PC-3 (cell line): ENCODE measurements around the gene GIGYF2. TPM values are rescaled to one million over a fixed set of nuclear protein-coding genes. Genes with fewer than 3 reads are reported as not detected.

ENCODE experiments used
- ATAC-seq: fragments of 200-7000 bp; cut with Tn5 transposase; 2 replicates; pipeline ENCODE4 v1.9.1; 2020; ENCODE audit warnings: mild to moderate bottlenecking, moderate library complexity
- BruUV-seq: library from RNA; stranded (reverse); fragments of 400-500 nt; replicated peaks from 2 replicates; lab custom pipeline; 2021; lab: Mats Ljungman, UMichigan
- CTCF ChIA-PET: fragments of 300-600 bp; sonication (Branson Sonifier 250); formaldehyde crosslinking; loops from one replicate; lab custom pipeline; 2022; ENCODE audit warnings: antibody characterized with exemption; lab: Charles Lee
- POLR2A ChIA-PET: fragments of 300-600 bp; sonication (Branson Sonifier 250); formaldehyde crosslinking; loops from one replicate; lab custom pipeline; 2022; ENCODE audit warnings: antibody characterized with exemption; ENCODE audit not compliant: unreplicated experiment; lab: Charles Lee
- DNase-seq: peaks from one replicate; pipeline ENCODE4 v3.0.0-alpha.2; 2015
- H2AFZ ChIP-seq: fragments of 300-600 bp; sonication (generic); 2 replicates; pipeline ENCODE4 v1.6.0; 2016; ENCODE audit warnings: antibody characterized with exemption, low read length
- H3F3A ChIP-seq: fragments of 300-600 bp; sonication (generic); one replicate; pipeline ENCODE4 v1.6.0; 2017; ENCODE audit warnings: antibody characterized with exemption, low read length, control low read depth, mild to moderate bottlenecking; ENCODE audit not compliant: unreplicated experiment
- H3K27ac ChIP-seq: fragments of 300-600 bp; sonication (generic); 2 replicates; pipeline ENCODE4 v1.5.1; 2016; ENCODE audit warnings: mild to moderate bottlenecking, low read length
- H3K27me3 ChIP-seq: fragments of 300-600 bp; sonication (generic); 2 replicates; pipeline ENCODE4 v1.6.1; 2016; ENCODE audit warnings: low read length, mixed read lengths
- H3K36me3 ChIP-seq: fragments of 300-600 bp; sonication (generic); 2 replicates; pipeline ENCODE4 v1.6.1; 2016; ENCODE audit warnings: low read depth, mixed run types, low read length, mixed read lengths
- H3K4me1 ChIP-seq: fragments of 300-600 bp; sonication (generic); 2 replicates; pipeline ENCODE4 v1.5.1; 2016; ENCODE audit warnings: low read length; ENCODE audit not compliant: insufficient read depth
- H3K4me2 ChIP-seq: fragments of 300-600 bp; sonication (generic); 2 replicates; pipeline ENCODE4 v1.6.0; 2016; ENCODE audit warnings: low read length
- H3K4me3 ChIP-seq: fragments of 300-600 bp; sonication (generic); 2 replicates; pipeline ENCODE4 v1.5.1; 2016; ENCODE audit warnings: mild to moderate bottlenecking, low read length, mixed read lengths
- H3K79me2 ChIP-seq: fragments of 300-600 bp; sonication (generic); 2 replicates; pipeline ENCODE4 v1.6.1; 2017; ENCODE audit warnings: low read length, mixed read lengths
- H3K9ac ChIP-seq: fragments of 300-600 bp; sonication (generic); 2 replicates; pipeline ENCODE4 v1.6.0; 2016; ENCODE audit warnings: mild to moderate bottlenecking, low read length
- H3K9me2 ChIP-seq: fragments of 300-600 bp; sonication (generic); replicated peaks from 2 replicates; pipeline ENCODE4 v1.6.1; 2016; ENCODE audit warnings: mixed run types, low read length, mixed read lengths
- H3K9me3 ChIP-seq: fragments of 300-600 bp; sonication (generic); 2 replicates; pipeline ENCODE4 v1.6.1; 2016; ENCODE audit warnings: low read length, mixed read lengths
- H4K20me1 ChIP-seq: fragments of 300-600 bp; sonication (generic); 2 replicates; pipeline ENCODE4 v1.6.1; 2016; ENCODE audit warnings: low read length, mixed read lengths
- CTCF ChIP-seq: fragments of 300-600 bp; sonication (generic); conservative IDR thresholded peaks from 2 replicates; pipeline ENCODE4 v1.5.1; 2017; ENCODE audit warnings: antibody characterized with exemption, low read depth, mild to moderate bottlenecking, low read length
- EZH2 ChIP-seq: fragments of 300-600 bp; sonication (generic); IDR thresholded peaks from one replicate; pipeline ENCODE4 v1.6.1; 2017; ENCODE audit warnings: antibody characterized with exemption, mild to moderate bottlenecking, low read length; ENCODE audit not compliant: unreplicated experiment
- EZH2phosphoT487 ChIP-seq: fragments of 300-600 bp; sonication (generic); IDR thresholded peaks from 2 replicates; pipeline ENCODE4 v1.6.1; 2018; ENCODE audit warnings: mild to moderate bottlenecking, antibody characterized with exemption, low read length, borderline replicate concordance
- intact Hi-C: fragments of 100-400 bp; cut with micrococcal nuclease; formaldehyde crosslinking; loops from 2 replicates; pipeline ENCODE4 v1.9.0; 2023
- total RNA-seq: library from RNA; depleted of rRNA; stranded (reverse); fragments of >200 nt; gene quantifications from 2 replicates; pipeline ENCODE4 v1.2.3, GENCODE V29; 2014

GIGYF2 gene
- total RNA-seq, 1 experiment from 2014 or later: 41.3 TPM

GRCh38 chr2:232884001-232884421, 186.9 kb downstream of the GIGYF2 start:
- Histone ChIP-seq H3K4me1 (peaks cover 10% of the 10 kb centered on the region; the same call in 1 of the 2 replicates), H3K9ac (no peak overlapping the region), H3K79me2 (peaks cover 5% of the 10 kb centered on the region; the same call in 1 of the 2 replicates), H3K9me3 (no peaks in the 10 kb centered on the region), H2AFZ (no peak overlapping the region), H3F3A (no peaks in the 10 kb centered on the region), H3K27me3 (no peaks in the 10 kb centered on the region), H3K9me2 (no peaks in the 10 kb centered on the region), H3K36me3 (peaks cover 10% of the 10 kb centered on the region), H4K20me1 (no peaks in the 10 kb centered on the region), H3K27ac (no peak overlapping the region), H3K4me2 (no peak overlapping the region), H3K4me3 (no peak overlapping the region)
- ATAC-seq (no peak), DNase-seq (no peak)
- no peak for TF ChIP-seq EZH2phosphoT487
- TF ChIP-seq EZH2: no peak
- no peak for TF ChIP-seq CTCF
- CTCF ChIA-PET: no interaction called here
- POLR2A ChIA-PET: no interaction called here
- no TSS peak for BruUV-seq
- intact Hi-C loops: no loop called here

- ATAC-seq: no peak
- CTCF ChIA-PET: no interaction called here
- Histone ChIP-seq H3K9me2 (no peaks in the 10 kb centered on the region), H3K79me2 (no peaks in the 10 kb centered on the region), H3K4me2 (no peak overlapping the region), H3K27me3 (no peaks in the 10 kb centered on the region), H3K4me1 (peaks cover 10% of the 10 kb centered on the region; the same call in 1 of the 2 replicates), H3K27ac (no peak overlapping the region), H3K9me3 (no peaks in the 10 kb centered on the region), H2AFZ (no peak overlapping the region), H3K36me3 (peaks cover 10% of the 10 kb centered on the region), H3K4me3 (no peak overlapping the region), H3F3A (no peaks in the 10 kb centered on the region), H3K9ac (no peak overlapping the region), H4K20me1 (no peaks in the 10 kb centered on the region)
- no peak for TF ChIP-seq EZH2phosphoT487
- TF ChIP-seq EZH2: no peak
- no peak for TF ChIP-seq CTCF
- POLR2A ChIA-PET: no interaction called here
- no TSS peak for BruUV-seq
- intact Hi-C loops: no loop called here
- no peak for DNase-seq
These were observed 187.6 kb downstream of the GIGYF2 start for GRCh38 chr2:232884549-232885263.
